B cell (primary cell): ENCODE results near the gene TP53BP2. TPM values are rescaled to one million over a fixed set of nuclear protein-coding genes. Genes with fewer than 3 reads are reported as not detected.

Experiments
- ATAC-seq: fragments of 200-7000 bp; cut with Tn5 transposase; one replicate; pipeline ENCODE4 v1.10.0; 2021; ENCODE audit warnings: low read depth, mild to moderate bottlenecking, moderate number of reproducible peaks, moderate library complexity
- CTCF ChIA-PET: fragments of 350-600 bp; sonication (Branson Sonifier 250); formaldehyde crosslinking; loops from one replicate; lab custom pipeline; 2021; ENCODE audit warnings: antibody characterized with exemption, inconsistent platforms; lab: Charles Lee
- POLR2A ChIA-PET: fragments of 350-600 bp; sonication (Branson Sonifier 250); formaldehyde crosslinking; loops from one replicate; lab custom pipeline; 2021; ENCODE audit warnings: antibody characterized with exemption; lab: Charles Lee
- DNase-seq: peaks from one replicate; pipeline ENCODE4 v3.0.0; 2013
- H2AFZ ChIP-seq: 2 replicates; pipeline ENCODE4 v1.6.1; 2012; ENCODE audit warnings: mild to moderate bottlenecking, low read depth, low read length; ENCODE audit not compliant: insufficient read depth, poor library complexity, severe bottlenecking
- H3K27ac ChIP-seq, 2 donors: 1 replicate in 1 of 2; 2 replicates in 1 of 2; pipeline ENCODE4 v1.5.1; 2012 to 2013; ENCODE audit warnings: low read length in 2 of 2, mild to moderate bottlenecking in 2 of 2, moderate library complexity in 1 of 2
- H3K27me3 ChIP-seq, 4 experiments: fragments of 200-600 bp in 1 of 4; sonication (generic) in 1 of 4; replicated peaks in 1 of 4; 1 replicate in 2 of 4; 2 replicates in 2 of 4; pipeline versions ENCODE4 v1.6.1 to v1.7.0; 2013 to 2016; ENCODE audit warnings: low read length in 3 of 4, mild to moderate bottlenecking in 2 of 4, mixed read lengths in 1 of 4, moderate library complexity in 1 of 4; ENCODE audit not compliant: insufficient read depth in 4 of 4, control insufficient read depth in 3 of 4; ENCODE audit errors: control extremely low read depth in 1 of 4
- H3K36me3 ChIP-seq, 2 experiments: replicated peaks in 1 of 2; 1 replicate in 1 of 2; 2 replicates in 1 of 2; pipeline versions ENCODE4 v1.6.1 to v1.7.1; 2013; ENCODE audit warnings: low read length in 1 of 2; ENCODE audit not compliant: insufficient read depth in 2 of 2, control insufficient read depth in 1 of 2; ENCODE audit errors: control extremely low read depth in 1 of 2, extremely low read depth in 1 of 2
- H3K4me1 ChIP-seq, 2 donors: fragments of 200-600 bp in 1 of 2; sonication (generic) in 1 of 2; 1 replicate in 1 of 2; 2 replicates in 1 of 2; pipeline versions ENCODE4 v1.5.1 to v1.6.1; 2013 to 2017; ENCODE audit warnings: low read length in 2 of 2; ENCODE audit not compliant: control insufficient read depth in 2 of 2, insufficient read depth in 2 of 2
- H3K4me2 ChIP-seq: replicated peaks from 2 replicates; pipeline ENCODE3; 2012; ENCODE audit warnings: mild to moderate bottlenecking, low read depth, low read length; ENCODE audit not compliant: poor library complexity, severe bottlenecking
- H3K4me3 ChIP-seq, 5 experiments: fragments of 200-600 bp in 1 of 5; sonication (generic) in 1 of 5; 1 replicate in 3 of 5; 2 replicates in 2 of 5; pipeline versions ENCODE4 v1.5.1 to v1.7.0; 2011 to 2016; ENCODE audit warnings: low read length in 4 of 5, mild to moderate bottlenecking in 4 of 5, low read depth in 2 of 5, control low read depth in 1 of 5, moderate library complexity in 1 of 5; ENCODE audit not compliant: insufficient read depth in 1 of 5; ENCODE audit errors: control extremely low read depth in 1 of 5, extremely low read depth in 1 of 5
- H3K79me2 ChIP-seq: fragments of 200-600 bp; sonication (generic); one replicate; pipeline ENCODE4 v1.6.0; 2016; ENCODE audit warnings: low read length; ENCODE audit not compliant: control insufficient read depth, insufficient read depth
- H3K9ac ChIP-seq: fragments of 200-600 bp; sonication (generic); 2 replicates; pipeline ENCODE4 v1.6.1; 2017; ENCODE audit warnings: mild to moderate bottlenecking, low read length, moderate library complexity
- H3K9me3 ChIP-seq, 3 donors: one replicate each; pipeline versions ENCODE4 v1.6.1 to v1.7.1; 2013; ENCODE audit warnings: low read length in 2 of 3; ENCODE audit not compliant: control insufficient read depth in 2 of 3, insufficient read depth in 1 of 3; ENCODE audit errors: control extremely low read depth in 1 of 3
- H4K20me1 ChIP-seq: 2 replicates; pipeline ENCODE4 v1.6.0; 2012; ENCODE audit warnings: mild to moderate bottlenecking, low read length; ENCODE audit not compliant: insufficient read depth, control insufficient read depth, poor library complexity, severe bottlenecking
- H3K27ac Mint-ChIP-seq: one replicate; pipeline ENCODE4 v1.8.0; 2021; ENCODE audit warnings: mixed read lengths
- H3K27me3 Mint-ChIP-seq: one replicate; pipeline ENCODE4 v1.8.0; 2021; ENCODE audit warnings: mixed read lengths
- H3K4me1 Mint-ChIP-seq: one replicate; pipeline ENCODE4 v1.8.0; 2021; ENCODE audit warnings: mixed read lengths
- H3K4me3 Mint-ChIP-seq: one replicate; pipeline ENCODE4 v1.8.0; 2021; ENCODE audit warnings: mixed read lengths
- H3K9me3 Mint-ChIP-seq: one replicate; pipeline ENCODE4 v1.8.0; 2022; ENCODE audit warnings: mixed read lengths; ENCODE audit not compliant: insufficient read depth
- CTCF ChIP-seq: fragments of 200-600 bp; IDR thresholded peaks from one replicate; pipeline ENCODE4 v1.8.0; 2022; ENCODE audit warnings: antibody characterized with exemption, mild to moderate bottlenecking
- EZH2 ChIP-seq: IDR thresholded peaks from 2 replicates; pipeline ENCODE4 v1.6.1; 2012; ENCODE audit warnings: borderline replicate concordance, low read depth, mild to moderate bottlenecking, moderate library complexity, low read length; ENCODE audit not compliant: insufficient read depth, poor library complexity, severe bottlenecking
- WGBS: methylation state at CpG from one replicate; pipeline ENCODE4 v1.1.5; 2013; ENCODE audit warnings: missing lambda C conversion rate; ENCODE audit not compliant: insufficient coverage; 5-methylcytosine and 5-hydroxymethylcytosine counted together
- intact Hi-C: fragments of 100-400 bp; cut with micrococcal nuclease; formaldehyde crosslinking; loops from one replicate; pipeline ENCODE4 v1.10.0; 2022
- polyA plus RNA-seq: library from polyadenylated mRNA; depleted of rRNA; stranded (reverse); fragments of >200 nt; gene quantifications from 2 replicates; pipeline ENCODE4 v1.2.3, GENCODE V29; 2012
- total RNA-seq, 2 donors: library from RNA; stranded (reverse); fragments of 120-200 nt in 1 of 2; gene quantifications; 1 replicate in 1 of 2; 2 replicates in 1 of 2; pipeline versions ENCODE4 v1.2.3 to v1.2.4, GENCODE V29; 2013 to 2022

TP53BP2 gene
- total and polyA plus RNA-seq, 2 donors (not counting 1 experiment from before 2014, with no cell fraction given), result 10.8 to 40.0 TPM

GRCh38 chr1:223763881-223764280, 81.9 kb downstream of the TP53BP2 start:
- Histone ChIP-seq H3K36me3 (peaks cover 0 to 28% of the 10 kb centered on the region in 2 experiments), H3K4me2 (no peak overlapping the region), H3K27me3 (no peaks in the 10 kb centered on the region), H3K9me3 (no peaks in the 10 kb centered on the region), H3K4me1 (no peaks in the 10 kb centered on the region), H2AFZ (no peak overlapping the region), H4K20me1 (no peaks in the 10 kb centered on the region), H3K79me2 (no peaks in the 10 kb centered on the region), H3K27ac (no peak overlapping the region), H3K9ac (no peak overlapping the region), H3K4me3 (no peak overlapping the region)
- Mint-ChIP-seq H3K4me1 (no peaks in the 10 kb centered on the region), H3K4me3 (no peak overlapping the region), H3K9me3 (no peaks in the 10 kb centered on the region), H3K27ac (no peak overlapping the region), H3K27me3 (no peaks in the 10 kb centered on the region)
- intact Hi-C loops, result no loop called here
- WGBS, result 94% methylated on average over 4 of the region's 5 CpGs
- TF ChIP-seq CTCF (no peak), EZH2 (no peak)
- ATAC-seq, result no peak
- ChIA-PET POLR2A (no interaction called here), CTCF (interaction anchor here (0.6 kb wide), 1 partner anchor 18 kb away, joined by 3 read pairs; no protein-coding TSS in a partner anchor)
- DNase-seq, result no peak

DNA sequence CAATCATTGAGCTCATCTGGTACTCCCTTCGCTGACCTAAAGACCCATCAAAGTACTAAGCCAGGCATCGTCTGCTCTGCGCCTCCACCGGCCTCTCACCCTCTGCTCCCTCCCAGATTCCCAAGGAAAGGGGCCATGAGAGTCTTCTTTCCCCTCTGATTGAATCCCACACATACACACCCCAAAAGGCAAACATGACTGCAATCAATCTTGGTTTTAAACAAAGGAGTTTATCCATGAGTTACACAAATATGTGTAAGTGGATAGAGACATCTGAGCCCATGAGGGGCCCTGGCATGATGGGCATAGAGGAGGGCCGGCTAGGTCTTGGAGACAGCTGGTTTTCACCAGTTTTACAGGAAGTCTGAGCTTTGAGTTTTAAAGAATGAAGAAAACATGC, 82.5 kb downstream of the TP53BP2 start:
- H3K79me2 ChIP-seq, result no peaks in the 10 kb centered on the region
- H3K9me3 ChIP-seq, result no peaks in the 10 kb centered on the region
- no peaks in the 10 kb centered on the region for H3K27me3 ChIP-seq
- H3K9ac ChIP-seq, result no peak overlapping the region
- POLR2A ChIA-PET, result no interaction called here
- no peaks in the 10 kb centered on the region for H3K27me3 Mint-ChIP-seq
- no peak overlapping the region for H3K4me3 Mint-ChIP-seq
- intact Hi-C loops, result no loop called here
- no peak overlapping the region for H3K27ac ChIP-seq
- H3K4me3 ChIP-seq, result no peak overlapping the region
- H3K36me3 ChIP-seq, result peaks cover 0 to 27% of the 10 kb centered on the region in 2 experiments
- no peaks in the 10 kb centered on the region for H4K20me1 ChIP-seq
- no peak overlapping the region for H3K4me2 ChIP-seq
- CTCF ChIA-PET, result interaction anchor here (0.6 to 1.5 kb wide), 3 partner anchors 14 to 67 kb away, joined by 3 to 6 read pairs (median 3); no protein-coding TSS in a partner anchor
- no peaks in the 10 kb centered on the region for H3K4me1 Mint-ChIP-seq
- H2AFZ ChIP-seq, result no peak overlapping the region
- no peak for DNase-seq
- WGBS, result 100% methylated on average over 5 of the region's 5 CpGs
- no peaks in the 10 kb centered on the region for H3K9me3 Mint-ChIP-seq
- TF ChIP-seq EZH2, result no peak
- no peak for TF ChIP-seq CTCF
- ATAC-seq, result no peak
- H3K4me1 ChIP-seq, result no peaks in the 10 kb centered on the region
- no peak overlapping the region for H3K27ac Mint-ChIP-seq
